Fibroblast of lung (primary cell): Measurements from ENCODE around the gene SYTL3. TPM values are rescaled to one million over a fixed set of nuclear protein-coding genes. Genes with fewer than 3 reads are reported as not detected.
"Not testable (repeated sequence)": the region's sequence is repeated elsewhere in the genome, so short reads cannot be mapped to it uniquely, and the experiment has no call there.

ENCODE experiments used
- DNase-seq, 2 donors: peaks; one replicate each; pipeline versions ENCODE4 v3.0.0 to v3.0.0-alpha.2; 2010; ENCODE audit warnings: low read depth in 2 of 2
- H2AFZ ChIP-seq: 2 replicates; pipeline ENCODE4 v1.5.1; 2012; ENCODE audit warnings: low read length, control low read depth, inconsistent platforms
- H3K27ac ChIP-seq: 2 replicates; pipeline ENCODE4 v1.5.1; 2011; ENCODE audit warnings: low read length, control low read depth; ENCODE audit not compliant: insufficient read depth
- H3K27me3 ChIP-seq: 2 replicates; pipeline ENCODE4 v1.5.1; 2011; ENCODE audit warnings: mild to moderate bottlenecking, low read length; ENCODE audit not compliant: control insufficient read depth, insufficient read depth
- H3K36me3 ChIP-seq: 2 replicates; pipeline ENCODE4 v1.5.1; 2011; ENCODE audit warnings: low read length; ENCODE audit not compliant: control insufficient read depth, insufficient read depth
- H3K4me1 ChIP-seq: 2 replicates; pipeline ENCODE4 v1.5.1; 2011; ENCODE audit warnings: low read length; ENCODE audit not compliant: control insufficient read depth, insufficient read depth; ENCODE audit errors: extremely low read depth
- H3K4me2 ChIP-seq: 2 replicates; pipeline ENCODE4 v1.5.1; 2011; ENCODE audit warnings: low read length, control low read depth; ENCODE audit not compliant: insufficient read depth; ENCODE audit errors: extremely low read depth
- H3K4me3 ChIP-seq, 4 experiments: fragments of 200-600 bp in 1 of 4; sonication (generic) in 1 of 4; replicated peaks in 1 of 4; 2 replicates each; pipeline ENCODE4 v1.5.1; 2011 to 2016; ENCODE audit warnings: low read length in 4 of 4, low read depth in 3 of 4, mild to moderate bottlenecking in 3 of 4, control low read depth in 2 of 4, inconsistent platforms in 1 of 4, mixed read lengths in 1 of 4; ENCODE audit not compliant: insufficient read depth in 1 of 4; ENCODE audit errors: control extremely low read depth in 1 of 4
- H3K79me2 ChIP-seq: 2 replicates; pipeline ENCODE4 v1.5.1; 2012; ENCODE audit warnings: mild to moderate bottlenecking, low read length, inconsistent platforms; ENCODE audit not compliant: control insufficient read depth, insufficient read depth
- H3K9ac ChIP-seq: 2 replicates; pipeline ENCODE4 v1.5.1; 2011; ENCODE audit warnings: mild to moderate bottlenecking, low read length, control low read depth; ENCODE audit not compliant: insufficient read depth
- H3K9me3 ChIP-seq: 2 replicates; pipeline ENCODE4 v1.5.1; 2012; ENCODE audit warnings: low read depth, low read length; ENCODE audit not compliant: control insufficient read depth, insufficient read depth
- H4K20me1 ChIP-seq: 2 replicates; pipeline ENCODE4 v1.5.1; 2011; ENCODE audit warnings: low read length; ENCODE audit not compliant: control insufficient read depth, insufficient read depth; ENCODE audit errors: extremely low read depth
- EZH2 ChIP-seq: IDR thresholded peaks from 2 replicates; pipeline ENCODE4 v1.5.1; 2012; ENCODE audit warnings: low read length, control low read depth, mild to moderate bottlenecking; ENCODE audit errors: missing control alignments
- polyA plus RNA-seq, 2 donors: library from polyadenylated mRNA; depleted of rRNA in 1 of 2; stranded (reverse) in 1 of 2; unstranded in 1 of 2; fragments of >200 nt; gene quantifications; 2 replicates each; pipeline ENCODE4 v1.2.1, GENCODE V29; 2011 to 2012; ENCODE audit warnings: missing spikeins in 1 of 2
- total RNA-seq: library from RNA; depleted of rRNA; stranded (reverse); fragments of >200 nt; gene quantifications from 2 replicates; pipeline ENCODE4 v1.2.1, GENCODE V29; 2014
- TF ChIP-seq, protein P1 (sequence below), 2 donors: IDR thresholded peaks in 1 of 2; conservative IDR thresholded peaks in 1 of 2; 1 replicate in 1 of 2; 2 replicates in 1 of 2; pipeline ENCODE4 v1.5.1; 2011 to 2012; ENCODE audit warnings: low read length in 2 of 2, control low read depth in 1 of 2, inconsistent platforms in 1 of 2, low read depth in 1 of 2, mild to moderate bottlenecking in 1 of 2

SYTL3 gene
- total and polyA plus RNA-seq, 2 donors (not counting 1 experiment from before 2014, with no cell fraction given) = 0.76 to 4.6 TPM

DNA sequence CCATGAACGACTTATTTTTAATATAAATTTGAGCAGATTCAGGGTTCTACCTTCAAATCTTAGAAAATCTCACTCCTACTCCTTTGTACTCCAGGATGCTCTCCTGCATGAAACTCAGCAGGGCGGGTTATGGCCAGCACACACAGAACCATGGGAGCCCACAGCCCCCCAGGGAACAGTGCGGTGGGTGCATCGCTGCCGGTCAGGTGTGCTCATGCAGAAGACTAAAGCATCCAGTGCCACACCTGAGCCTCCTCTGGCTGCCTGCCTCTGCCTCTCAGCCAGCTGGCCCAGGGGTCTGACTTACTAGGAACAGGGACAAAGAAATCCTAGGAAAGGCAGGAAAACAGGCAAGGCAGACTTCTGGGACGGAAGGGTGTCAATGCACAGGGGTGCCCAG, 137.5 kb downstream of the SYTL3 start:
- Histone ChIP-seq H3K4me3 (no peak overlapping the region), H3K4me2 (no peak overlapping the region), H3K4me1 (peaks cover 6% of the 10 kb centered on the region), H3K79me2 (peaks cover 34% of the 10 kb centered on the region), H3K9me3 (no peaks in the 10 kb centered on the region), H3K9ac (no peak overlapping the region), H2AFZ (no peak overlapping the region), H4K20me1 (no peaks in the 10 kb centered on the region), H3K27me3 (no peaks in the 10 kb centered on the region), H3K27ac (no peak overlapping the region), H3K36me3 (peaks cover 23% of the 10 kb centered on the region)
- no peak for TF ChIP-seq EZH2
- TF ChIP-seq, protein P1, sequence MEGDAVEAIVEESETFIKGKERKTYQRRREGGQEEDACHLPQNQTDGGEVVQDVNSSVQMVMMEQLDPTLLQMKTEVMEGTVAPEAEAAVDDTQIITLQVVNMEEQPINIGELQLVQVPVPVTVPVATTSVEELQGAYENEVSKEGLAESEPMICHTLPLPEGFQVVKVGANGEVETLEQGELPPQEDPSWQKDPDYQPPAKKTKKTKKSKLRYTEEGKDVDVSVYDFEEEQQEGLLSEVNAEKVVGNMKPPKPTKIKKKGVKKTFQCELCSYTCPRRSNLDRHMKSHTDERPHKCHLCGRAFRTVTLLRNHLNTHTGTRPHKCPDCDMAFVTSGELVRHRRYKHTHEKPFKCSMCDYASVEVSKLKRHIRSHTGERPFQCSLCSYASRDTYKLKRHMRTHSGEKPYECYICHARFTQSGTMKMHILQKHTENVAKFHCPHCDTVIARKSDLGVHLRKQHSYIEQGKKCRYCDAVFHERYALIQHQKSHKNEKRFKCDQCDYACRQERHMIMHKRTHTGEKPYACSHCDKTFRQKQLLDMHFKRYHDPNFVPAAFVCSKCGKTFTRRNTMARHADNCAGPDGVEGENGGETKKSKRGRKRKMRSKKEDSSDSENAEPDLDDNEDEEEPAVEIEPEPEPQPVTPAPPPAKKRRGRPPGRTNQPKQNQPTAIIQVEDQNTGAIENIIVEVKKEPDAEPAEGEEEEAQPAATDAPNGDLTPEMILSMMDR (conservative IDR thresholded peaks at IDR 0.05 in 1 of 2, IDR thresholded peaks at IDR 0.05 in 1 of 2; ENCODE audit: low read depth in 1 of 2, low read length in 2 of 2) = no peak
- DNase-seq = no peak

DNA sequence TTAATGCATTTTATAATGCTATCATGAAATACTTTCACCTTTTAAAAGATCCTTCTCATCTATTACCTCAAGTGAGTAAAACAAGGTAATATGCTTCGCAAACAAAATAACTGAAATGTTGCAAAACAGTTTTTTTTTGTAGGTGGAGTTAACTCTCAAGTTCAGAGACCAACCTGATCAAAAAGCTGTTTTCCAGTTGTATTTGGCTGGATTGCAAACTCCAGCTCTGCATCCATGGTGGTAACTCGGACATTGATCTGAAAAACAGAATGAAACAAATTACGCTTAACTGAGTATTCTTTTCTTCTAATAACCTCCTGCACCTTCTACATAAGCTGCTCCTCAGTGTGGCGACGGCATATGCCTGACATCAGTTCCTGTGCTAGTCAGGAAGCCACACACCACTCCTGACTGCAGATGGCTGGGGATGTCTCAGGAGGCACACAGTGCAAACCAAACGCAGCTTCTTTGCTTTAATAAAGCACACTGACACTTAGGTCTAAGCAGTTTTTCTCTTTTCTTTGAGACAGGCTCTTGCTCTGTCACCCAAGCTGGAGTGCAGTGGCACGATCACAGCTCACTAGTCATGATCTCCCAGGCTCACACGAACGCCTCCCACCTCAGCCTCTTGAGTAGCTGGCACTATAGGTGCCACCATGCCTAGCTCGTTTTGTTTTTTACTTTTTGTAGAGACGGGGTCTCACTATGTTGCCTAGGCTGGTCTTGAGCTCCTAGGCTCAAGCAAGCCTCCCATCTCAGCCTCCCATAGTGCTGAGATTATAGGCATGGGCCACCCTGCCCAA, 139.5 kb downstream of the SYTL3 start:
- H3K9me3 ChIP-seq = no peaks in the 10 kb centered on the region
- TF ChIP-seq EZH2 = no peak
- TF ChIP-seq, protein P1 (conservative IDR thresholded peaks at IDR 0.05 in 1 of 2, IDR thresholded peaks at IDR 0.05 in 1 of 2; ENCODE audit: low read depth in 1 of 2, low read length in 2 of 2) = no peak
- H3K27ac ChIP-seq = no peak overlapping the region
- DNase-seq = no peak
- H3K4me2 ChIP-seq = no peak overlapping the region
- H3K9ac ChIP-seq = no peak overlapping the region
- no peak overlapping the region for H3K4me3 ChIP-seq
- peaks cover 6% of the 10 kb centered on the region for H3K4me1 ChIP-seq
- H4K20me1 ChIP-seq = no peaks in the 10 kb centered on the region
- H2AFZ ChIP-seq = no peak overlapping the region
- peaks cover 52% of the 10 kb centered on the region for H3K79me2 ChIP-seq
- no peaks in the 10 kb centered on the region for H3K27me3 ChIP-seq
- peaks cover 9% of the 10 kb centered on the region for H3K36me3 ChIP-seq

DNA sequence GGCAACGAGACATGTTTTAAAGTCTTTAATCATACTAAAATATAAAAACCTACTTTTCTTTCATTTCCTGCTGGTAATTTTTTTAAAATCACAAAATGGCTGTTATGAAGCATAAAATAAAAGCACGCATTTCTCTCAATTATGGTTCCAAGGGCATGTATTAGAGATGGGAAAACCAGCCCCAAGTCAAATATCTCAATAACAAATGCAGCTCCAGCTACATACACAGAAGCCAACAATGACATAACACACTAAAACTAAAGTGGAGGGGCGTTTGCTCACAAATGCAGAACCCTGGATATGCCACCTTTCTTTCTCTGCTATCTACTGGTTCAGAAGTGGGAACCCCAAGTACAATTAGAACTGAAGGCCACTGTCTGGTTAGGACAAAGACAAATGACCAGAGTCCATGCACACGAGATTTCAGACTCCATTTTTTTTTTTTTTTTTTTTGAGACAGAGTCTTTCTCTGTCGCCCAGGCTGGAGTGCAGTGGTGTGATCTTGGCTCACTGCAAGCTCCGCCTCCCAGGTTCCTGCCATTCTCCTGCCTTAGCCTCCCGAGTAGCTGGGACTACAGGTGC, 141.5 kb downstream of the SYTL3 start:
- Histone ChIP-seq H3K27ac (no peak overlapping the region), H3K4me2 (no peak overlapping the region), H3K27me3 (no peaks in the 10 kb centered on the region), H3K9ac (no peak overlapping the region), H3K4me1 (no peaks in the 10 kb centered on the region), H2AFZ (no peak overlapping the region), H3K4me3 (no peak overlapping the region), H3K36me3 (peaks cover 3% of the 10 kb centered on the region), H3K79me2 (peaks cover 70% of the 10 kb centered on the region), H4K20me1 (no peaks in the 10 kb centered on the region), H3K9me3 (no peaks in the 10 kb centered on the region)
- no peak for TF ChIP-seq EZH2
- TF ChIP-seq, protein P1 (conservative IDR thresholded peaks at IDR 0.05 in 1 of 2, IDR thresholded peaks at IDR 0.05 in 1 of 2; ENCODE audit: low read depth in 1 of 2, low read length in 2 of 2) = no peak
- DNase-seq = no peak

DNA sequence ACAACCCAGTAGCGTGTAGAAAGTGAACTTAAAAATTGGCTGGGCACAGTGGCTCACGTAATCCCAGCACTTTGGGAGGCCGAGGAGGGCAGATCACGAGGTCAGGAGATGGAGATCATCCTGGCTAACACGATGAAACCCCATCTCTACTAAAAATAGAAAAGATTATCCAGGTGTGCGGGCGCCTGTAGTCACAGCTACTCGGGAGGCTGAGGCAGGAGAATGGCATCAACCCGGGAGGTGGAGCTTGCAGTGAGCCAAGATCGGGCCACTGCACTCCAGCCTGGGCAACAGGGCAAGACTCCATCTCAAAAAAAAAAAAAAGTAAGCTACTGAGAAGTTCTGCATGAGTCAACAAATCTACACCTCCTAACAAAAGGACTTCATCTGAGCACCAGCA, 142.7 kb downstream of the SYTL3 start:
- not testable (repeated sequence) for H3K9ac ChIP-seq, H3K9me3 ChIP-seq, H3K27ac ChIP-seq, H3K4me1 ChIP-seq, DNase-seq, H3K4me2 ChIP-seq, H4K20me1 ChIP-seq, H3K36me3 ChIP-seq, H3K27me3 ChIP-seq, H3K4me3 ChIP-seq, H2AFZ ChIP-seq
- peaks cover 80% of the 10 kb centered on the region for H3K79me2 ChIP-seq
